ACC112 (cell line): ENCODE measurements around the gene RCAN2.

Experiments
- H2AFZ ChIP-seq: fragments of 200-600 bp; sonication (generic); one replicate; pipeline ENCODE4 v1.6.0; 2017; ENCODE audit warnings: antibody characterized with exemption, low read length; ENCODE audit not compliant: unreplicated experiment
- H3K27ac ChIP-seq: fragments of 200-600 bp; sonication (generic); 2 replicates; pipeline ENCODE4 v1.5.1; 2014; ENCODE audit warnings: low read depth, mild to moderate bottlenecking, antibody characterized with exemption, low read length, moderate library complexity
- H3K27me3 ChIP-seq: fragments of 200-600 bp; sonication (generic); 2 replicates; pipeline ENCODE4 v1.6.1; 2014; ENCODE audit warnings: mild to moderate bottlenecking, antibody characterized with exemption, low read length, moderate library complexity, mixed read lengths; ENCODE audit not compliant: insufficient read depth
- H3K36me3 ChIP-seq: fragments of 200-600 bp; sonication (generic); 2 replicates; pipeline ENCODE4 v1.6.1; 2016; ENCODE audit warnings: mild to moderate bottlenecking, antibody characterized with exemption, low read length, moderate library complexity, mixed read lengths; ENCODE audit not compliant: insufficient read depth
- H3K4me1 ChIP-seq: fragments of 200-600 bp; sonication (generic); one replicate; pipeline ENCODE4 v1.6.1; 2016; ENCODE audit warnings: low read length, mixed read lengths; ENCODE audit not compliant: insufficient read depth, unreplicated experiment, control insufficient read depth
- H3K4me3 ChIP-seq: fragments of 200-600 bp; sonication (generic); 2 replicates; pipeline ENCODE4 v1.5.1; 2014; ENCODE audit warnings: mild to moderate bottlenecking, low read depth, low read length
- H3K79me2 ChIP-seq: fragments of 200-600 bp; sonication (generic); one replicate; pipeline ENCODE4 v1.6.0; 2016; ENCODE audit warnings: low read length; ENCODE audit not compliant: control insufficient read depth, unreplicated experiment, insufficient read depth

Gene RCAN2

DNA sequence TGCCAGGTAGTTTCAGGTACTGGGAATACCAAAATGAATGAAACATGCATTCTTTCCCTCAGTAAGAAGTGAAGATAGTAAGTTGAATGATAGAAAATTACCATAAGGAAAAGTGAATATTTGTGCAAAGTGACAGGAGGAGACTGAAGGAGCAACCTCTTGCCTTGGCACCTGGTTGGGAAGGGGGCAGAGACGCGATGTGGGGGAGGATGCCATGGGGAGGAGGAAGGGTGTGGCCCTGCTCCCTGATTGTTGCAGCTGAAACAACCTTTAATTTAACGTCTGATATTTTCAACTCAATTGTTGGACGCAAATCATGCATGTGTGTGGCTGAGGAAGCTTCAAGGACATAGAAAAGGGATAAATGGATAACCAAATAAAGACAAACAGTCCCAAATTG, 248.3 kb downstream of the RCAN2 start:
- Histone ChIP-seq H3K4me1 (no peaks in the 10 kb centered on the region), H3K36me3 (no peaks in the 10 kb centered on the region), H3K27ac (no peak overlapping the region), H3K27me3 (no peaks in the 10 kb centered on the region), H3K79me2 (no peaks in the 10 kb centered on the region), H2AFZ (no peak overlapping the region), H3K4me3 (no peak overlapping the region)

DNA sequence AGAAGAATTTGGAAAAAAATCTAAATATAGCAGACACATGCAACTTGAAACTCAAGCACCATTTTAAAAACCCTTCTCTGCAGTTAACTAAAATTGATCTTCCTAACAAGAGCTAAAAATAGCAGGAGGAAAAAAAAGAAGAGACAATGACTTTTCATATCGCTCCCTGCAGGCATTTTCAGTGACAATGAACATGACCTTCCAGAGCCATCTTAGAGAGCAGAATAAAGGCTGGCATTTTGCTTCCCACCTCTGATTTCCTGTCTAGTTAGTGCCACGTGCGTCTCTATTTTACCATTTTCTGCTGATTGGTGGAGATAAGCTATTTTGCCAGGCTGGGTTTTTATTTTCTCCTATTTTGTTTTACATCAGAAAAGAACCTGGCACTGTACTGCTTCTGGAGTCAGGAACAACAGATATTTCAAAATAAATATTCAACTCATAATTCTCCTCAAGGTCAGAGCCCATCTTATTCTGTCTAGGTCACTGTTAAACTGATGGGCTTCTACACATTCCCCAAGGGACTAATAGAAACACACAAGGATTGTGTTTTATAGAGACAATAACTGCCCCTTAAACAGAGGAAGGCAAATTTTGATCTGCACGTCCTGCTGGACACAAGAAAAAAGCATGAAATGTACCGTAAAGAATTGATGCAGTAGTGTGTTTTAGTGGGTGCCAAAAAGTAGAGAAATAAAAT, 250.2 kb downstream of the RCAN2 start:
- no peak overlapping the region for H3K27ac ChIP-seq
- H3K4me3 ChIP-seq, result no peak overlapping the region
- no peaks in the 10 kb centered on the region for H3K4me1 ChIP-seq
- H3K36me3 ChIP-seq, result no peaks in the 10 kb centered on the region
- H3K27me3 ChIP-seq, result peaks cover 6% of the 10 kb centered on the region; the same call in 1 of the 2 replicates
- H2AFZ ChIP-seq, result no peak overlapping the region
- H3K79me2 ChIP-seq, result no peaks in the 10 kb centered on the region

DNA sequence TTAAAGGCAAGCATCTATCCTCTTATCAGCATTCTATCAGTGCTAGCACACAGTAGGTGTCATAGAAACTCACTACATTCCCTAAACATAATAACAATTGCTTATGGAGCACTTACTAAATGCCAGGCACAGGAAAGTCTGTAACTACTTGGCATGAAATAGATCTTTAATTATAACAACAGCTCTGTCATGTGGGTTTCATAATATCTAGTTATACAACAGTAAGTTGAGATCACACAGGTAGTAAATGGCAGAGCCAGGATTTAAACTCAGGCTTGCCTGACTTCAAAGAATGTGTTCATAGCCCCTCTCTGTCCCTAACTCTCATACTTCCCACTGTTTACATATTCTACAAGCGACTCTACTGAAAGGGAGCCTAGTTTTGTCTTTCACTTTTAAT, 254.5 kb downstream of the RCAN2 start:
- Histone ChIP-seq H3K27ac (no peak overlapping the region), H3K4me1 (no peaks in the 10 kb centered on the region), H3K79me2 (no peaks in the 10 kb centered on the region), H2AFZ (no peak overlapping the region), H3K4me3 (no peak overlapping the region), H3K36me3 (no peaks in the 10 kb centered on the region), H3K27me3 (peaks cover 6% of the 10 kb centered on the region; the same call in 1 of the 2 replicates)

DNA sequence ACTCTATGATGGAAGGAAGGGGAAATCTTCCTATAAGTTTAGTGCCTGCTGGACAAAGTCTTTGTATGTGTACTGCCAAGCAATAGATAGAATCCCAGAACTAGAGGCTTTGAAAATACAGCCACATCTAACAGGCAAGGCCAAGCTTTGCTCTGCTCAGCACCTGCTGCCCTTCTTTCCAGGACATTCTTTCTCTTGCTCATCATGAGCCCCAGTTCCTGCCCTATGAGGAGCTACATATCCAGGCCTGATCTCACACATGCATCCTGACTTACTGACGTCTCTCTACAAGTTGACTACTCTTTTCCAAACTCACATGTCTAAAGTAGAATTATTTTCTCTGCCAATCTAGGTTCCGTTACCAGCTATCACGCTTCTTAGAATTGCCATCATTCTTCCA, 256.0 kb downstream of the RCAN2 start:
- no peak overlapping the region for H3K4me3 ChIP-seq
- peaks cover 6% of the 10 kb centered on the region; the same call in 1 of the 2 replicates for H3K27me3 ChIP-seq
- no peak overlapping the region for H3K27ac ChIP-seq
- H2AFZ ChIP-seq, result no peak overlapping the region
- no peaks in the 10 kb centered on the region for H3K4me1 ChIP-seq
- no peaks in the 10 kb centered on the region for H3K79me2 ChIP-seq
- no peaks in the 10 kb centered on the region for H3K36me3 ChIP-seq

DNA sequence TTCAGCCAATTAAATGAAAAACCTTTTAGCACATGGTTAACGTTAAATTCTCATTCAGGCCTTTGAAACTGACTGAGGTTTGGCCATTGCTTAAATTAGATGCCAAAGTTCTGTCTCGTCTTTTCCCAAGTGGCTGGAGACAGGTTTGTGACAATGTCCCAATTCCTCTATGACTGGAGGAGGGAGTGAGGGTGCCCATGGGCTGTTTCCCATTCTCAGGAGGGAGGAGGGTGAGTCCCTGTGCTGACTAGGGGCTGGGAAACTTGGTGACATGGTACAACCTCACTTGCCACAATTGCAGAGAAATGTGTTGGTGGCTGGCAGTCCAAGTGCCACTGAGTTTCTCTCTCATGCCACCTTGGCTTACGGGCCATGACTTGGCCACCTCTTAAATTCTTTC, 256.5 kb downstream of the RCAN2 start:
- Histone ChIP-seq H3K79me2 (no peaks in the 10 kb centered on the region), H3K27ac (no peak overlapping the region), H2AFZ (no peak overlapping the region), H3K36me3 (no peaks in the 10 kb centered on the region), H3K27me3 (peaks cover 6% of the 10 kb centered on the region; the same call in 1 of the 2 replicates), H3K4me3 (no peak overlapping the region), H3K4me1 (no peaks in the 10 kb centered on the region)

DNA sequence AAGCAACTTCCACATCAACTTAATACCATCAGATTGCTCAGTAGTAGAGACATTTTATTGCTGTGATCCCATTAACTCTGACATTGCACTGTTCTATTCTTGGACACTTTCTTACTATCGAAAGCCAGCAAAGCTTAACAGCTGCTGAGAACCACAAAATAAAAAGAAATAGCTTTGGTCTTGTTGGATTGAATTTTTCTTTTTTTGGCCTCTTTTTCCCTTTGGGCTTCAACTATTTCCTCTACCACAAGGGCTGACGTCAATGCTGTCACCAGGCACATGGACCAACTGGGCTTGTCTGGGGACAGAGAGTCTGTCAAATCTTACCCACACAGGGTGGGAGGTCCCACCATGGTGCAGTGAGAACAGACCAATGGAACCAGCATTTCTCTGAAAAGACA, 257.1 kb downstream of the RCAN2 start:
- Histone ChIP-seq H3K79me2 (no peaks in the 10 kb centered on the region), H3K36me3 (no peaks in the 10 kb centered on the region), H3K27me3 (peaks cover 6% of the 10 kb centered on the region; the same call in 1 of the 2 replicates), H3K4me1 (no peaks in the 10 kb centered on the region), H3K27ac (no peak overlapping the region), H3K4me3 (no peak overlapping the region), H2AFZ (no peak overlapping the region)

DNA sequence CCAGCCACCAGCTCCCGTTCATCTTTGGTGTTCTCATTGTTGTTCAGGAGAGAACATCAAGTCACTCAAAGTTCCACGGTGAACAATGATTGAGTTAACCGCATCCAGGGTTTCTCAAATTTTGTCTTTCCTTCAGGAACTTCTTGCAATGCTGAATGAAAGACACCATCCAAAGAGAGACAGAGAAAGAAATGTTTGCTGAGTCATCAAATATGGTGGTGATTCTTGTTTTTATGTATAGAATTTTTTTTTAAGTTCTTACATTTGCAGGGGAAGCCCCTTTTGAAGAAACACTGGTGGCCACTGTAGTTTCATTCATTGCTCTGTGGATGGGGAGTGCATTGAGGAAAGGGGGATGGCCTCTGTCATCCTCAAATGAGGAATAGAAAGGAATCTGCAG, 258.1 kb downstream of the RCAN2 start:
- no peaks in the 10 kb centered on the region for H3K36me3 ChIP-seq
- peaks cover 6% of the 10 kb centered on the region; the same call in 1 of the 2 replicates for H3K27me3 ChIP-seq
- H3K4me1 ChIP-seq, result no peaks in the 10 kb centered on the region
- no peaks in the 10 kb centered on the region for H3K79me2 ChIP-seq
- H3K4me3 ChIP-seq, result no peak overlapping the region
- H2AFZ ChIP-seq, result no peak overlapping the region
- no peak overlapping the region for H3K27ac ChIP-seq

DNA sequence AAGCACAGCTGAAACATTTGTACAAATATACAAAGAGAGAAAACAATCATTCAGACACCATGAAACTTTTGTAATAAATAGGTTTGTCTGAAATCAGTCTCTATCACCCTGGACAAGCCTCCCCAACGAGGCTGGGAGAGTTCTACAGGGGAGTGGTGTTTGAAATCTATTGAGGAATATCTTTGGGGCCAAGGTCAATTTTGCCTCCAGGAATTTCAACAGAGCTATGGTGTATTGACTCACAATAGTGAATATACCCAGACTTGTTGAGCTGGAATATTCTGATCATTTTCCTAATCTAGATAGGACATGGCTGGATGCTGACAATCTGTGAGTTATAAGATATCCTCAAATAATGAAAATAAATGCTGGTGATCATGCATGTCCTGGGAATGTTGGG, 269.0 kb downstream of the RCAN2 start:
- Histone ChIP-seq H2AFZ (no peak overlapping the region), H3K4me3 (no peak overlapping the region), H3K27me3 (no peaks in the 10 kb centered on the region), H3K4me1 (no peaks in the 10 kb centered on the region), H3K36me3 (no peaks in the 10 kb centered on the region), H3K27ac (no peak overlapping the region), H3K79me2 (no peaks in the 10 kb centered on the region)

DNA sequence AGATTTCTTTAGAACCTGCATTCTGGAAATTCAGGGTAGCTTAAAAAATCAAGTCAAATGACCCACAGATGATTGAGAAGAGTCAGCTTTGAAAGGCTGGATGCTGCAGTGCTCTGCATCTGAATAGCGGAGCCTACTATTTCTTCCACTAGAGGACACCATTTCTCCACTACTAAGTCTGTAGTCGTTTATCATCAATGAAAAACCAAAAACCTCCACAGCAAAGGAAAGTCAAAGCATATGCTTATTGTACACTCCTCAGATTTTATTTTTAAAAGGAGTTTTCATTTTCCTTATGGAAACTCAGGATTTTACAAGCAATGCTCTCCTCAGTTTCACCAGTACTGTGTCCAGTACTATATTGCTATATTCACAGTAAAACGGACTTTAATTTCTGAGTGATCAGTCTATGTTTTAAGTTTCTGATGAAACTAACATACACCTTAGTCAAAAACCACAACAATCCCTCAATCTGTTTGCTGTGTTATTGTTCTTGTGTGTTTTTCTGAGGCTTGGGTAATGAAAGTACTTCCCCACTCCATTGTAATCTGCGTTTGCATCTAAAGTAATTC, 269.9 kb downstream of the RCAN2 start:
- Histone ChIP-seq H3K27me3 (no peaks in the 10 kb centered on the region), H2AFZ (no peak overlapping the region), H3K27ac (no peak overlapping the region), H3K4me1 (no peaks in the 10 kb centered on the region), H3K4me3 (no peak overlapping the region), H3K79me2 (no peaks in the 10 kb centered on the region), H3K36me3 (no peaks in the 10 kb centered on the region)

DNA sequence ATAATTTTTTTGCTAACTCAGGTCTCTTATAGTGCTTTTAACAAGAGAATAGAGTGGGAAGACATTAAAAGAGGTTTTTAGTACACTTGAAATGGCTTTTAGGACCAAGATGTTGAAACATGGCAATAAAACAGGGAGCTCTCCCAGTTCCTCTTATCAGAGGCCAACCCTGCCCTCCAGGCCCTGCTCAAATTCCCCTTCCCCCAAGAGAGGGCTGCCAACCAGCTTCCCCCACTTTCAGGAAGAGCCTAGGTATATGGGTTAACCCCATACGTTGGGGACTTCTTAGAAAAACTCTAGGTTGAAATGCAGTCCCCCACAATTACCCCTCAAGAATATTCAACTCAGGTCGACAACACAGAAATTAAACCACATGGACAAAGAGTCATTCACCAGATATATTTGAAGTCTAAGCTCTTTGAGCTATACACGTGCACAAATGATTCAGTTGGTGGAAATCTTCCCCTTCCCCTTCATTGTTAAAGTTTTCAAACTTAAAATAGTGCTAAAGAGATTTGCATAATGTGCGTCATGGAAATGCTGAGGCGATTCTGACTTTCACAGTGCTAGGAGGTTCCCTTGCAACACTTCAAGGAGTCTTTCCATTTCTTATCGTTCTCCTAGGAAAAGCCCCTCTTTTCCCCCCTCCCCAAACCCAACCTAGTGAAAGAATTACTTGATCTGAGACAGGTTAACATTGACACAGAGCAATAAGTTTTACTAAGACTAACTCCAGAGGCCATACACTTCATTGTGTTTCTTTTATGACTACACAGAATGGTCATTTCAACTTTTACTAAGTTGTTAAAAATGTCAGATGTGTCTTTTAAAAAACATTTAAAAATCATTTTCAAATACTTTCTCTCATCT, 270.7 kb downstream of the RCAN2 start:
- Histone ChIP-seq H2AFZ (no peak overlapping the region), H3K27ac (no peak overlapping the region), H3K27me3 (no peaks in the 10 kb centered on the region)

More for the DNA sequence above, 270.7 kb downstream of the RCAN2 start:
- Histone ChIP-seq H3K4me1 (no peaks in the 10 kb centered on the region), H3K4me3 (no peak overlapping the region), H3K79me2 (no peaks in the 10 kb centered on the region), H3K36me3 (no peaks in the 10 kb centered on the region)
